H9 (cell line): ENCODE results near the gene PPP1R9A. TPM values are rescaled to one million over a fixed set of nuclear protein-coding genes. Genes with fewer than 3 reads are reported as not detected.

Experiments
- DNase-seq: peaks from one replicate; pipeline ENCODE4 v3.0.0-alpha.2; 2017
- H2AFZ ChIP-seq: one replicate; pipeline ENCODE4 v1.6.1; 2013; ENCODE audit warnings: mild to moderate bottlenecking, low read length, control low read depth, moderate library complexity
- H2AK5ac ChIP-seq: 2 replicates; pipeline ENCODE4 v1.6.1; 2013; ENCODE audit warnings: low read length, control low read depth, mixed read lengths; ENCODE audit not compliant: insufficient read length
- H2BK120ac ChIP-seq: one replicate; pipeline ENCODE4 v1.6.1; 2013; ENCODE audit warnings: low read depth, mild to moderate bottlenecking, low read length, control low read depth, inconsistent platforms; ENCODE audit not compliant: poor library complexity, severe bottlenecking
- H2BK12ac ChIP-seq: 2 replicates; pipeline ENCODE4 v1.6.1; 2013; ENCODE audit warnings: low read length, control low read depth, mixed read lengths, low read depth; ENCODE audit not compliant: insufficient read length
- H2BK15ac ChIP-seq: 2 replicates; pipeline ENCODE4 v1.6.1; 2013; ENCODE audit warnings: low read depth, low read length, control low read depth
- H2BK20ac ChIP-seq: one replicate; pipeline ENCODE4 v1.6.1; 2013; ENCODE audit warnings: low read depth, mild to moderate bottlenecking, low read length, control low read depth, inconsistent platforms; ENCODE audit not compliant: poor library complexity, severe bottlenecking
- H2BK5ac ChIP-seq: 2 replicates; pipeline ENCODE4 v1.6.1; 2013; ENCODE audit warnings: low read length, control low read depth, mixed read lengths; ENCODE audit not compliant: insufficient read length
- H3K14ac ChIP-seq: 2 replicates; pipeline ENCODE4 v1.6.1; 2013; ENCODE audit warnings: low read length, control low read depth; ENCODE audit not compliant: insufficient read depth
- H3K18ac ChIP-seq: 2 replicates; pipeline ENCODE4 v1.6.1; 2013; ENCODE audit warnings: low read depth, mild to moderate bottlenecking, mixed read lengths, low read length, control low read depth; ENCODE audit not compliant: insufficient read length
- H3K23ac ChIP-seq: 2 replicates; pipeline ENCODE4 v1.6.1; 2013; ENCODE audit warnings: low read length, control low read depth, mixed read lengths, low read depth; ENCODE audit not compliant: insufficient read length
- H3K23me2 ChIP-seq: 2 replicates; pipeline ENCODE4 v1.6.1; 2013; ENCODE audit warnings: low read depth, mild to moderate bottlenecking, mixed read lengths, low read length, control low read depth; ENCODE audit not compliant: insufficient read length, poor library complexity, severe bottlenecking
- H3K27ac ChIP-seq: 2 replicates; pipeline ENCODE4 v1.5.1; 2013; ENCODE audit warnings: low read length, control low read depth, mixed read lengths, low read depth; ENCODE audit not compliant: insufficient read length
- H3K27me3 ChIP-seq: 2 replicates; pipeline ENCODE4 v1.6.1; 2013; ENCODE audit warnings: low read length, control low read depth, inconsistent platforms; ENCODE audit not compliant: insufficient read depth
- H3K4ac ChIP-seq: 2 replicates; pipeline ENCODE4 v1.6.1; 2013; ENCODE audit warnings: low read depth, mild to moderate bottlenecking, control low read depth, inconsistent platforms, low read length, moderate library complexity
- H3K4me1 ChIP-seq: 2 replicates; pipeline ENCODE4 v1.6.1; 2013; ENCODE audit warnings: low read length, control low read depth, inconsistent platforms; ENCODE audit not compliant: insufficient read depth
- H3K4me2 ChIP-seq: 2 replicates; pipeline ENCODE4 v1.6.1; 2013; ENCODE audit warnings: low read length, control low read depth, mixed read lengths; ENCODE audit not compliant: insufficient read length, insufficient read depth
- H3K56ac ChIP-seq: 2 replicates; pipeline ENCODE4 v1.6.1; 2013; ENCODE audit warnings: low read depth, mild to moderate bottlenecking, mixed read lengths, low read length, control low read depth; ENCODE audit not compliant: insufficient read length
- H3K79me1 ChIP-seq: 2 replicates; pipeline ENCODE4 v1.6.1; 2013; ENCODE audit warnings: low read depth, mild to moderate bottlenecking, moderate library complexity, low read length, control low read depth, inconsistent platforms; ENCODE audit not compliant: insufficient read depth, poor library complexity, severe bottlenecking
- H3K79me2 ChIP-seq: 2 replicates; pipeline ENCODE4 v1.6.1; 2013; ENCODE audit warnings: low read length, control low read depth, inconsistent platforms; ENCODE audit not compliant: insufficient read depth
- H3K9ac ChIP-seq: 2 replicates; pipeline ENCODE4 v1.6.1; 2013; ENCODE audit warnings: low read length, control low read depth, mixed read lengths; ENCODE audit not compliant: insufficient read length; ENCODE audit errors: extremely low read depth
- H3K9me3 ChIP-seq: one replicate; pipeline ENCODE4 v1.6.1; 2013; ENCODE audit warnings: low read depth, low read length, inconsistent platforms; ENCODE audit not compliant: control insufficient read depth
- H3T11ph ChIP-seq: one replicate; pipeline ENCODE4 v1.6.1; 2013; ENCODE audit warnings: mild to moderate bottlenecking, low read length, control low read depth, inconsistent platforms
- H4K20me1 ChIP-seq: one replicate; pipeline ENCODE4 v1.6.1; 2013; ENCODE audit not compliant: control insufficient read depth, insufficient read length, insufficient read depth
- H4K5ac ChIP-seq: 2 replicates; pipeline ENCODE4 v1.6.1; 2013; ENCODE audit warnings: low read depth, mild to moderate bottlenecking, mixed read lengths, low read length, control low read depth; ENCODE audit not compliant: insufficient read length
- H4K8ac ChIP-seq: replicated peaks from 2 replicates; pipeline ENCODE4 v1.6.1; 2013; ENCODE audit warnings: low read length, control low read depth, mixed read lengths, low read depth; ENCODE audit not compliant: insufficient read length
- H4K91ac ChIP-seq: 2 replicates; pipeline ENCODE4 v1.6.1; 2013; ENCODE audit warnings: low read depth, mild to moderate bottlenecking, moderate library complexity, mixed read lengths, low read length, control low read depth; ENCODE audit not compliant: insufficient read length
- H3K27ac Mint-ChIP-seq, 3 experiments: 2 replicates in 2 of 3; 3 replicates in 1 of 3; pipeline ENCODE4 v1.8.0; 2020 to 2021; ENCODE audit warnings: mixed read lengths in 3 of 3, mild to moderate bottlenecking in 1 of 3, moderate library complexity in 1 of 3
- H3K27me3 Mint-ChIP-seq: 2 replicates; pipeline ENCODE4 v1.8.0; 2021; ENCODE audit warnings: low read depth, mild to moderate bottlenecking, moderate library complexity, mixed read lengths
- H3K36me3 Mint-ChIP-seq, 3 experiments: 2 replicates in 2 of 3; 3 replicates in 1 of 3; pipeline ENCODE4 v1.8.0; 2020 to 2021; ENCODE audit warnings: low read depth in 3 of 3, mixed read lengths in 3 of 3; ENCODE audit not compliant: insufficient read depth in 1 of 3
- H3K4me1 Mint-ChIP-seq, 2 experiments: 2 replicates each; pipeline ENCODE4 v1.8.0; 2020; ENCODE audit warnings: mixed read lengths in 2 of 2
- H3K4me3 Mint-ChIP-seq, 2 experiments: 2 replicates in 1 of 2; 3 replicates in 1 of 2; pipeline ENCODE4 v1.8.0; 2020 to 2021; ENCODE audit warnings: mild to moderate bottlenecking in 2 of 2, mixed read lengths in 2 of 2, moderate library complexity in 1 of 2
- H3K9me3 Mint-ChIP-seq, 2 experiments: 2 replicates in 1 of 2; 3 replicates in 1 of 2; pipeline ENCODE4 v1.8.0; 2020; ENCODE audit warnings: mild to moderate bottlenecking in 2 of 2, mixed read lengths in 2 of 2, moderate library complexity in 1 of 2
- WGBS: extraction: QIAGEN DNeasy Blood & Tissue Kit; methylation state at CpG from one replicate; pipeline ENCODE4 v1.1.7; 2013; ENCODE audit warnings: missing lambda C conversion rate, low lambda C conversion rate, mixed read lengths; ENCODE audit not compliant: insufficient read length; ENCODE audit errors: extremely low coverage; 5-methylcytosine and 5-hydroxymethylcytosine counted together
- total RNA-seq: library from RNA; stranded (reverse); gene quantifications from 2 replicates; pipeline ENCODE4 v1.2.1, GENCODE V29; 2021
- TF ChIP-seq, protein P1 (sequence below): fragments of 200-600 bp; sonication (generic); conservative IDR thresholded peaks from 3 replicates; pipeline ENCODE4 v1.8.0; 2021; ENCODE audit warnings: antibody characterized with exemption, mild to moderate bottlenecking

The PPP1R9A gene
- total RNA-seq, 1 experiment from 2014 or later, result 17.0 TPM

DNA sequence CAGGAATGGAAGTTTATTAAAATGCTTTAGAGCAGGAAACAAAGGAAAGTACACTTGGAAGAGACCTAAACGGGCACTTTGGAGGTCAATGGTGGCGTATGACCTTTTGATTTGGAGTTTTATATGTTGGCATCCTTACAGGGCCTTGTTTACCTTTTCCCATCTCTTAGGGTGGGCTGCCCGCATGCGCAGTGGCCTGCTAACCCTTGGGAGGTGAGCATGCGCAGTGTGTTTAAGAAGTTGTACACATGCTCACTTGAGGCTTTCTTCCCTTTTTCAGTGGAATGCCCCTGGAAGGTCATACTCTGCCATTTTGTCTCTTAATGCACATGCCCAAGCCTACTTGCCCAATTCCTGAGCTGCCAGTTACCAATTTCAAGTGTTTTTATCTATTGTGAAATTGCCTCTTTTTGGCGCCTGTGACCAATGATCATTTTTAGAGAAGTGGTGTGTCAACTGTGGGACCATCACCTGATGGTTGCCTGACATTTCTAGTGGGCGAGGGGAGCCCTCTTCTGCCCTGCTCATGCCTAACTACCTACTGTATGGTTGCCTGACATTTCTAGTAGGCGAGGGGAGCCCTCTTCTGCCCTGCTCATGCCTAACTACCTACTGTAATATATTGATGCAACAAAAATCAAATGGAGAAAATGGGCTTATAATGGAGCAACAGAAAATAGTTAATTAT is 138.0 kb downstream of the PPP1R9A start:
- no peak overlapping the region for H3K14ac ChIP-seq
- H3K79me2 ChIP-seq, result peaks cover 2% of the 10 kb centered on the region; the same call in 1 of the 2 replicates
- no CpG with 5 or more reads among the region's 8 CpGs for WGBS
- no peak overlapping the region for H3T11ph ChIP-seq
- H3K9ac ChIP-seq, result no peak overlapping the region
- Mint-ChIP-seq H3K9me3 (no peaks in the 10 kb centered on the region), H3K36me3 (no peaks in the 10 kb centered on the region), H3K27me3 (no peaks in the 10 kb centered on the region), H3K27ac (no peak overlapping the region; a peak in 1 of 7 replicates), H3K4me1 (peaks cover 16 to 19% of the 10 kb centered on the region in 2 experiments), H3K4me3 (no peak overlapping the region)
- H2BK20ac ChIP-seq, result no peak overlapping the region
- no peak overlapping the region for H3K27ac ChIP-seq
- TF ChIP-seq, protein P1, sequence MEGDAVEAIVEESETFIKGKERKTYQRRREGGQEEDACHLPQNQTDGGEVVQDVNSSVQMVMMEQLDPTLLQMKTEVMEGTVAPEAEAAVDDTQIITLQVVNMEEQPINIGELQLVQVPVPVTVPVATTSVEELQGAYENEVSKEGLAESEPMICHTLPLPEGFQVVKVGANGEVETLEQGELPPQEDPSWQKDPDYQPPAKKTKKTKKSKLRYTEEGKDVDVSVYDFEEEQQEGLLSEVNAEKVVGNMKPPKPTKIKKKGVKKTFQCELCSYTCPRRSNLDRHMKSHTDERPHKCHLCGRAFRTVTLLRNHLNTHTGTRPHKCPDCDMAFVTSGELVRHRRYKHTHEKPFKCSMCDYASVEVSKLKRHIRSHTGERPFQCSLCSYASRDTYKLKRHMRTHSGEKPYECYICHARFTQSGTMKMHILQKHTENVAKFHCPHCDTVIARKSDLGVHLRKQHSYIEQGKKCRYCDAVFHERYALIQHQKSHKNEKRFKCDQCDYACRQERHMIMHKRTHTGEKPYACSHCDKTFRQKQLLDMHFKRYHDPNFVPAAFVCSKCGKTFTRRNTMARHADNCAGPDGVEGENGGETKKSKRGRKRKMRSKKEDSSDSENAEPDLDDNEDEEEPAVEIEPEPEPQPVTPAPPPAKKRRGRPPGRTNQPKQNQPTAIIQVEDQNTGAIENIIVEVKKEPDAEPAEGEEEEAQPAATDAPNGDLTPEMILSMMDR, result peak; percentile 65
- H4K8ac ChIP-seq, result no peak overlapping the region
- H4K20me1 ChIP-seq, result no peaks in the 10 kb centered on the region
- no peak overlapping the region for H3K23ac ChIP-seq
- H3K79me1 ChIP-seq, result no peaks in the 10 kb centered on the region
- H2AFZ ChIP-seq, result no peak overlapping the region
- no peak overlapping the region for H2BK5ac ChIP-seq
- no peaks in the 10 kb centered on the region for H3K27me3 ChIP-seq
- H2BK12ac ChIP-seq, result no peak overlapping the region
- H2AK5ac ChIP-seq, result no peak overlapping the region
- no peaks in the 10 kb centered on the region for H3K9me3 ChIP-seq
- DNase-seq, result peak; percentile 37
- H4K91ac ChIP-seq, result no peak overlapping the region
- peaks cover 2% of the 10 kb centered on the region; the same call in 1 of the 2 replicates for H3K4me1 ChIP-seq
- no peaks in the 10 kb centered on the region for H3K23me2 ChIP-seq
- no peak overlapping the region for H3K56ac ChIP-seq
- no peak overlapping the region for H2BK120ac ChIP-seq
- no peak overlapping the region for H3K4ac ChIP-seq
- no peak overlapping the region for H4K5ac ChIP-seq
- H3K18ac ChIP-seq, result no peak overlapping the region
- no peak overlapping the region for H2BK15ac ChIP-seq
- H3K4me2 ChIP-seq, result no peak overlapping the region
